NOMO-1 treated with DMSO at 0.1 percent for 48 hours (cell line): ENCODE results near the gene SYNE1.
A peak's percentile ranks its signal among the peaks of the same experiment; 100 is the strongest.
"Not testable (repeated sequence)": the region's sequence is repeated elsewhere in the genome, so short reads cannot be mapped to it uniquely, and the experiment has no call there.

Experiments
- DNase-seq: peaks from one replicate; lab custom pipeline; 2025; ENCODE audit not compliant: unreplicated experiment; lab: John Stamatoyannopoulos, UW

The SYNE1 gene

GRCh38 chr6:152637296-152638047 lies at the start of gene SYNE1:
TSS of gene SYNE1 (minus strand) at chr6:152637362. CDS start at chr6:152628331, 9,031 bp downstream.
- no peak for DNase-seq

- no peak for DNase-seq
Measured at GRCh38 chr6:152685819-152686218, 48.7 kb upstream of the SYNE1 start.

- DNase-seq, result not testable (repeated sequence)
Measured at GRCh38 chr6:152682935-152683334, 45.8 kb upstream of the SYNE1 start.

DNA sequence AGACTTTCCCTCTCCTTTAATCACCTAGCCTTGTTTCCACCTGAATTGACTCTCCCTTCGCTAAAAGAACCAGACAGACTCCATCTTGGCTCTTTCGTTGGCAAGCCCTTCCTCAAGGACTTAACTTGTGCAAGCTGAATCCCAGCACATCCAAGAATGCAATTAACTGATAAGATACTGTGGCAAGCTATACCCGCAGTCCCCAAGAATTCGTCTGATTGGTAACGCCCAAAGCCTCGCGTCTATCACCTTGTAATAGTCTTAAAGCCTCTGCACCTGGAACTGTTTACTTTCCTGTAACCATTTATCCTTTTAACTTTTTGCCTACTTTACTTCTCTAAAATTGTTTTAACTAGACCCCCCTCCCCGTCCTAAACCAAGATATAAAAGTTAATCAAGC lies 45.0 kb upstream of the SYNE1 start:
- no peak for DNase-seq

- DNase-seq, result no peak
Measured at GRCh38 chr6:152680879-152681517, 43.8 kb upstream of the SYNE1 start.

DNA sequence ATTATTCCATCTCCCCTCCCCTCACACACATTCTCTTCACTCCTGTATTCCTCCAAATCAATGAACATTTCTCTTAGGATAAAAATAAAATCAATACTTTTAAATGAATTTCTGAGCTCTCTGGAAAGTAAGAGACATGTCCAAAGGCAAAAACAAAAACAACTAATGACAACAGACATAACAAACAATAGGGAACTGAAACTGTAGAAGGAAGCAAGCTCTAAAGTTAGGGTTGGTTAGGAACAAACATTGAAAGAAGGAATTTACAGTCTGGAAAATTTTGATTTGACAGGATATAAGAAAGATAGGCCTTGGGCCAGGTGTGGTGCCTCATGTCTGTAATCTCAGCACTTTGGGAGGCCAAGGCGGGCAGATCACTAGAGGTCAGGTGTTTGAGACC lies 43.0 kb upstream of the SYNE1 start:
- DNase-seq, result no peak

- no peak for DNase-seq
Measured at GRCh38 chr6:152673236-152673635, 36.1 kb upstream of the SYNE1 start.

- no peak for DNase-seq
Measured at GRCh38 chr6:152671171-152671570, 34.0 kb upstream of the SYNE1 start.

DNA sequence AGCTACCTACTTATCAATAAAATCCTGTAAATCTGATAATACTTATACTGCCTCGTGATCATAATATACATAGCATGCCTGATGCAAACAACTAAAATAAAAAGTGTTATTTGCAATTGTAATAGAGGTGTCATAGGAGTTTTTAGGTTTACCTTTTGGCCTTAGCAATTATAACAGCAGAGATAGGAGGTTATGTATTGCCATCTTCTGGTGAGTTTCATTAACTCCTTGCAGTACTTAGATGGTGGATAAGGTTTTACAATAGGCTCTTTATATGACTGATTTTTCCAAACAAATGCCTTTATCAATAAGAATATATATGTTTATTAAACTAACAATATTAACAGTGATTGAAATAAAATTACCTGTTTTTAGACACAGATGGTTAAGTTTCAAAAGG lies 32.7 kb upstream of the SYNE1 start:
- DNase-seq, result peak; percentile 30

DNA sequence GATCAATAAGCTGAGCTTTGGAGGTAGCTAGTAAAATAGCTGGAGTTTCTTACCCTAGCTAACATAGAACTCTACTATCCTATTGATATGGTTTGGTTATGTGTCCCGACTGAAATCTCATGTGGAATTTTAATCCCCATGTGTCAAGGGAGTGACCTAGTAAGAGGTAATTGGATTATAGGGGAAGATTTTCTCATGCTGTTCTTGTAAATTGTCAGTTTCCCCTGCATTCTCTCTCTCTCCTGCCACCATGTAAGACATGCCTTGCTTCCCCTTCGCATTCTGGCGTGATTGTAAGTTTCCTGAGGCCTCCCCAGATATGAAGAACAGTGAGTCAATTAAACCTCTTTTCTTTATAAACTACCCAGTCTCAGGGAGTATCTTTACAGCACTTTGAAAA lies 24.6 kb upstream of the SYNE1 start:
- no peak for DNase-seq

GRCh38 chr6:152651986-152652385 lies 14.8 kb upstream of the SYNE1 start:
- no peak for DNase-seq

DNA sequence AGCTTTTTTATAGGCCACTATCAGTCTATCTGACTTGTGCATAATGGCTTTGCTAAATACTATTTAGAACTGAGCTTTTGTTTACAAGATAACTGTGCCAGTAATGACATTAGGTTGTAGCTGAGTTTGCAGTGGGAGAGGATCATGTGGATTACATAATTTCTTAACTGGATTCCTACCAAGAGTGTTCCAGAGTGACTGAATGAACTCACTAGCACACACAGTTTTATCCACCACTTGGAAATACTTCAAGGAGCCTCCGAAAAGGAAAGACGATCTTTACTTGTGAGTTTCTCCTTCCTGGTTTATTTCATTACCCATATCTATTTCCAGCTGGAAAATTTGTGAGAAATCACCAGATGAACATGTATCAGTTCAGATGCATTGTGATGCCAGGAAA lies 10.9 kb upstream of the SYNE1 start:
- DNase-seq, result no peak

DNA sequence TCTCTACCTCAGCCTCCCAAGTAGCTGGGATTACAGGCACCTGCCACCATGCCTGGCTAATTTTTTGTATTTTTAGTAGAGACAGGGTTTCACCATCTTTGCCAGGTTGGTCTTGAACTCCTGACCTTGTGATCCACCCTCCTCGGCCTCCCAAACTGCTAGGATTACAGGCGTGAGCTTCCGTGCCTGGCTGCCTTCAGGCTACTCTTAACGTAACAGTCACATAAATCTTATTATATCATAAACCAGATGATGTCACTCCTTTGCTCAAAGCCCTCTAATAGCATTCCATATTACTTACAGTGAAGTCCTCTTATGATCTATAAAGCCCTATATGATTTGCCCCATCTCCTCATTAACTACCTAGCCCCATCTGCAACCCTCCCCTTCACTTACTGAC lies 9.6 kb upstream of the SYNE1 start:
- not testable (repeated sequence) for DNase-seq

DNA sequence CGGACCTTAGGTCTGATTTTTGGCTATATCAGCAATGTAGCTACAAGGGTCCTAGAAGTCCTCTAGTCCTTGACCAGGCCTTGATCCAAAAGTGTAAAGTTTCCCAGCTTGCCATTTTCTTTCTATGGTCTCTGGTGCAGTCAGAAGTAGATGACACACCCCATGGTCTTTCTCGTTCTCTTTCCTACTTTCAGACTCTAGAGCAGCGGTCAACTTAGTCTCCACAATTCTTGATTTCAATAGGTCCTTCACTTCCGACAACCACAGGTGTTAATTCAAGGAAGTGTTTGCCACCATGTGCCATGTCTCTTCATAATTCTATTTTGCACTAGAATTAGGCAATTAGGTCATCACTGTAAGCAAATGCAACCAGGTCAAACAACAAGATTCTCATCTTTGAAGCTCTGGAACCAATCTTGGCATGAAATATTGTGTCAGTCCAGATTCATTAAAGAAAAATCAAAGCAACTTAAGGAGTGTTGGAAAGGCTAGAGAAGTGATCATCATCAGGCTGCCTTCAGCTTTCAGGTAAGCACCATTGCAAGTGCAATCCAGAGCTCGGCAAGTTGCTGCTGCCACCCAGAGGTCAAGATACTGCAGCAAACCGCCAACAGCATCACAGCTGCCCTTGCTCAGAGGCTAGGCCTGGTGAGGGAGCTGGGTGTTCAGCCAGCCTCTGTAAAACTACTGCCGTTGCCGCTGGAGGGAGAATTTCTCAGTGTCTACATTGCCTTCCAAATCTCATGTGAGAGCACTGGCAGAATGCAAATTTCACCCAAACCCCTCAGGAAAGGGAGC lies 5.6 kb upstream of the SYNE1 start:
- peak; percentile 59 for DNase-seq

GRCh38 chr6:152636609-152637295 lies 410 bp downstream of the SYNE1 start:
- DNase-seq, result no peak

- DNase-seq, result no peak
Measured at GRCh38 chr6:152636021-152636608, 1.0 kb downstream of the SYNE1 start.

- peak; percentile 76 for DNase-seq
Measured at GRCh38 chr6:152634773-152635172, 2.4 kb downstream of the SYNE1 start.

DNA sequence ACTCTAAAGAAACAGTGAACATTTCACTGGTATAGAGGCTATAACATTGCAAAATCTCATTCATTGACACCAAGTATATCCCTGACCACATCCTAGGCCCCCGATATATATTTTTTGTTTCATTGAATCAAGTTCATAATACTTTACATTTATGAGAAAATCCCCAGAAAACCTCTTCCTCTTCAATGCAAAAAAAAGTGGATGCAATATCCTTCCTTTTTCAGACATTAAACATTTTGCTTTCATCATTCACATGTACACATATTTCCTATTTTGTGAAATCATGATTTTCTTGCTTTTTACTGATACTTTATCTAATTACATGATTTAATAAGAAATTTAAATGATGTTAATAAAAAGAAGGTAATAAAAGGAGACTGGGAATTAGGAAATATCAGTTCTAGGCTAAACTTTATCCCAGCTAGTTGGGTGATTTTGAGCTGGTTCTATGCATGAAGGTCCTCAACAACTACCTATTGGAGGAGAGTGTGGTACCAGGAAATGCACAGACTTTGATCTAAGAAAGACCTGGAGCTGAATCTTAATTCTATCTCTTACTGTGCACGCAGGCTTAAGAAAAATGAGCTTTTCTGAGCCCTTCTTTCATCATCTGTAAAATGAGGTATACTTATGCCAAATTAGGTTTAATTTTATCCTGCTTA lies 4.9 kb downstream of the SYNE1 start:
- no peak for DNase-seq

DNA sequence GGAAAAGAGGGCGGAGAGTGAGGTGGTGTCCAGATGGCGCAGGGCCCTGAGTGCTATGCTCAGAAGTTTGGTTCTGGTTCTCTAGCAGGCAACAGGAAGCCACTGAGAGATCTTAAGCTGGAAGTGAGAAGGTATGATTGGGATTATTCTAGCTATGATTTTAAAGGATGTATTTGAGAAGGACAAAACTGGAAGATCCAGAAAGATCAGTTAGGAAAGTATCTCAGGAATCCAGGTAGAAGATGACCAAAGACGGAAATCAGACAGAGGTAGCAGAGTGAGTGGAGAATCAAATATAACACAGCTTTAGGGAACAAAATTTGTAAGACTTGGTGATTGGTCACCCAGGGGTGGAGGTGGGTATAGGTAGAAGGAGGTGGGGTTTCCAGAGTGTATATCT lies 5.8 kb downstream of the SYNE1 start:
- DNase-seq, result no peak

DNA sequence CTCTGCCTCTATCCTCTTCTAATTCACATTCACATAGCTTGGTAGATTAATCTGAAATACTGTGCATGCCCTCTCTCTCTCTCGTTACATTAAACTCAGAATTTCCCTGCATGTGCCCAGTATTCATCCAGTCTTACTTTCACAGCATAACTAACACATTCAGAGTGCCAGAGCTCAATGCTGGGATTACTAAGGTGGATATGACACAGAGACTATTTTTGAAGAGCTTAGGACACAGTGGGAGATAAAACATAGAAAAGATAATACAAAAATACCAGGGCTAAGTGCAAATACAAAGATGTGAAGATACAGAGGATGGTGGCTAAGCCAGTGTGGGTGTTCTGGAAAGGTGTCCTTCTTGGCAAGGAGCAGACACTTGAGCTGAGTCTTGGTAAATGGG lies 6.3 kb downstream of the SYNE1 start:
- DNase-seq, result no peak
